Measurements from ENCODE around the gene PKP4. TPM values are rescaled to one million over a fixed set of nuclear protein-coding genes. Genes with fewer than 3 reads are reported as not detected.

PKP4 gene
- total RNA-seq, 1 donor from 2014 or later = 83.9 TPM

DNA sequence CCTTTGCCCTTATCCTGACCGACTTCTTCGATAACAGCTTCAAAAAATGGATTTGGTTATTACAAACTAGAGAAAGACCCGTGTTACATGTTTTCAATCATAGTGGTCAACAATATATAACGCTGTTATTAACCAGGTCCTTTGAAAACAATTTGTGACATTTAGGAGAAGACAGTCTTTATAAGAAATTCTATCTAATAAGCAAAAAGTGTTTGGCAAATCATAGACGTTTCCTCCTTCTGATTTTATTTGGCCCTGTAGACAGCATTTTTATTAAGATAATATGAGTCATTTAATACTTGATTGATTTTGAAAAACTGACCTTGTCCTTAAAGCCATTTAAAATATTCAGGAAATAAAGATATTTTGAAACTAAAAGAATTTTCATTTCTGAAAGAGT lies 177.9 kb downstream of the PKP4 start:
- no peaks in the 10 kb centered on the region for H3K9me3 Mint-ChIP-seq
- TF ChIP-seq, protein P1, sequence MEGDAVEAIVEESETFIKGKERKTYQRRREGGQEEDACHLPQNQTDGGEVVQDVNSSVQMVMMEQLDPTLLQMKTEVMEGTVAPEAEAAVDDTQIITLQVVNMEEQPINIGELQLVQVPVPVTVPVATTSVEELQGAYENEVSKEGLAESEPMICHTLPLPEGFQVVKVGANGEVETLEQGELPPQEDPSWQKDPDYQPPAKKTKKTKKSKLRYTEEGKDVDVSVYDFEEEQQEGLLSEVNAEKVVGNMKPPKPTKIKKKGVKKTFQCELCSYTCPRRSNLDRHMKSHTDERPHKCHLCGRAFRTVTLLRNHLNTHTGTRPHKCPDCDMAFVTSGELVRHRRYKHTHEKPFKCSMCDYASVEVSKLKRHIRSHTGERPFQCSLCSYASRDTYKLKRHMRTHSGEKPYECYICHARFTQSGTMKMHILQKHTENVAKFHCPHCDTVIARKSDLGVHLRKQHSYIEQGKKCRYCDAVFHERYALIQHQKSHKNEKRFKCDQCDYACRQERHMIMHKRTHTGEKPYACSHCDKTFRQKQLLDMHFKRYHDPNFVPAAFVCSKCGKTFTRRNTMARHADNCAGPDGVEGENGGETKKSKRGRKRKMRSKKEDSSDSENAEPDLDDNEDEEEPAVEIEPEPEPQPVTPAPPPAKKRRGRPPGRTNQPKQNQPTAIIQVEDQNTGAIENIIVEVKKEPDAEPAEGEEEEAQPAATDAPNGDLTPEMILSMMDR (IDR thresholded peaks at IDR 0.05) = no peak
- TF ChIP-seq EZH2phosphoT487 (IDR thresholded peaks at IDR 0.05) (no peak), EZH2 (IDR thresholded peaks at IDR 0.05) (no peak)
- no peaks in the 10 kb centered on the region for H4K20me1 ChIP-seq (ENCODE audit: low read depth)
- H3K4me3 Mint-ChIP-seq = no peak overlapping the region
- no peak for DNase-seq (ENCODE audit: low spot score)
- H3F3A ChIP-seq (ENCODE audit: low read depth) = no peaks in the 10 kb centered on the region
- H3K4me2 ChIP-seq = no peak overlapping the region
- no peak overlapping the region for H3K4me3 ChIP-seq
- no peaks in the 10 kb centered on the region for H3K4me1 Mint-ChIP-seq
- peaks cover 38% of the 10 kb centered on the region for H3K36me3 Mint-ChIP-seq
- no peaks in the 10 kb centered on the region for H3K79me2 ChIP-seq (ENCODE audit: low read depth)
- H3K27ac ChIP-seq = no peak overlapping the region
- no peaks in the 10 kb centered on the region for H3K27me3 Mint-ChIP-seq (ENCODE audit: insufficient read depth, low read depth)
- no peak overlapping the region for H2AFZ ChIP-seq (replicated peaks)
- H3K9me3 ChIP-seq (ENCODE audit: low read depth) = no peaks in the 10 kb centered on the region
- no peaks in the 10 kb centered on the region for H3K4me1 ChIP-seq
- no peaks in the 10 kb centered on the region for H3K27me3 ChIP-seq
- H3K27ac Mint-ChIP-seq = no peak overlapping the region
- peaks cover 8% of the 10 kb centered on the region for H3K36me3 ChIP-seq
- no peak overlapping the region for H3K9ac ChIP-seq

DNA sequence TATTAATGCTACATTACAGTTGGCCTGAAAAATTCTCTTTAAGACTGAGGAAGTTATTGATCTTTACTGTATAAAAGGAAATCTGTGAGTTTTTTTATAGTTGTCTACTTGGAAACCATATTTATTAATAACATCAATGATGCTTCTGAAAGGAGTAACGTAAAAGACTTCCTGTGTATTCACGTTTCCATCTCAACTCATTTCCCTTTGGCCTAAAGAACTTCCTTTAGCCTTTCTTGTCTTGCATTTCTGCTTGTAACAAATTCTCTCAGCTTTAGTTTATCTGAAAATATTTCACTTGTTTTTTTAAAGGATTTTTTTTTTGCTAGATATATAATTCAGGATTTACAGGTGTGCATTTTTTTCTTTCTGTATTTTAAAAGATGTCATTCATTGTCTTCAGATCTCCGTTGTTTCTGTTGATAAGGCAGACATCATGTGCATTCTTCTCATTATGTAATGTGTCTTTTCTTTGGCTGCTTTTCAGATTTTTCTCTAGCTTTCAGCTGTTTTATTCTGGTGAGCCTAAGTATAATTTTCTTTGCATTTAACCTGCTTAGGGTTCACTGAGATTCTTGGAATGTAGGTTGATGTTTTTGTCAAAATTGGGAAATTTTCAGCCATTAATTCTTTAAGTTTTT lies 179.3 kb downstream of the PKP4 start:
- no peak overlapping the region for H3K4me3 Mint-ChIP-seq
- DNase-seq (ENCODE audit: low spot score) = no peak
- Histone ChIP-seq H3F3A (ENCODE audit: low read depth) (no peaks in the 10 kb centered on the region), H3K4me3 (no peak overlapping the region), H3K79me2 (ENCODE audit: low read depth) (no peaks in the 10 kb centered on the region), H2AFZ (replicated peaks) (no peak overlapping the region), H3K9me3 (ENCODE audit: low read depth) (no peaks in the 10 kb centered on the region), H3K27me3 (no peaks in the 10 kb centered on the region), H3K9ac (no peak overlapping the region), H3K27ac (no peak overlapping the region), H3K4me1 (no peaks in the 10 kb centered on the region), H4K20me1 (ENCODE audit: low read depth) (no peaks in the 10 kb centered on the region), H3K36me3 (peaks cover 8% of the 10 kb centered on the region), H3K4me2 (no peak overlapping the region)
- H3K27me3 Mint-ChIP-seq (ENCODE audit: insufficient read depth, low read depth) = no peaks in the 10 kb centered on the region
- H3K4me1 Mint-ChIP-seq = no peaks in the 10 kb centered on the region
- H3K27ac Mint-ChIP-seq = no peak overlapping the region
- TF ChIP-seq EZH2 (IDR thresholded peaks at IDR 0.05) (no peak), EZH2phosphoT487 (IDR thresholded peaks at IDR 0.05) (no peak)
- TF ChIP-seq, protein P1 (IDR thresholded peaks at IDR 0.05) = no peak
- H3K9me3 Mint-ChIP-seq = no peaks in the 10 kb centered on the region
- H3K36me3 Mint-ChIP-seq = peaks cover 41% of the 10 kb centered on the region

DNA sequence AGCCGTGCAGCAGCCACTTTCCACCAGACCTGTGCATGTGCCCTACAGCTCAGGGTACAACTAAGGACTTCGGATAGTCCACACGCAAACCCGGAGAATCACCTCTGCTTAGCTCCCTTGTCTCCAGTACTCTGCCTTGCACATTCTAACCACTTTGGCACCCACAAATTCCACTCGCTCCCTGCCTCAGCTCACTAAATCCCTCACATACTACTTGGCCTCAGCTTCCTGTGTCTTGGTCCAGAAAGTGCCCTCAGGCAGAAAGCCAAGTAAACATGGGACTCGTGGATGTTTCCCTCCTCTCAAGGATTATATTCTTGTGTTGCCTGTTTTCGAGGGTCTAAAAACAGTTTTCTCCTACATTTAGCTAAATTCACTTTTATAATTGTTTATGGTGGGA lies 180.6 kb downstream of the PKP4 start:
- no peaks in the 10 kb centered on the region for H3K79me2 ChIP-seq (ENCODE audit: low read depth)
- H3K36me3 Mint-ChIP-seq = peaks cover 40% of the 10 kb centered on the region
- DNase-seq (ENCODE audit: low spot score) = no peak
- H3K4me2 ChIP-seq = no peak overlapping the region
- H3F3A ChIP-seq (ENCODE audit: low read depth) = no peaks in the 10 kb centered on the region
- H3K9me3 Mint-ChIP-seq = no peaks in the 10 kb centered on the region
- H3K4me3 ChIP-seq = no peak overlapping the region
- TF ChIP-seq EZH2phosphoT487 (IDR thresholded peaks at IDR 0.05) = no peak
- TF ChIP-seq EZH2 (IDR thresholded peaks at IDR 0.05) = no peak
- TF ChIP-seq, protein P1 (IDR thresholded peaks at IDR 0.05) = no peak
- H3K27ac Mint-ChIP-seq = peak overlapping the region; percentile 70
- peaks cover 8% of the 10 kb centered on the region for H3K36me3 ChIP-seq
- no peak overlapping the region for H2AFZ ChIP-seq (replicated peaks)
- H3K4me3 Mint-ChIP-seq = no peak overlapping the region
- H3K9me3 ChIP-seq (ENCODE audit: low read depth) = no peaks in the 10 kb centered on the region
- H3K4me1 Mint-ChIP-seq = no peaks in the 10 kb centered on the region
- H3K4me1 ChIP-seq = no peaks in the 10 kb centered on the region
- H4K20me1 ChIP-seq (ENCODE audit: low read depth) = no peaks in the 10 kb centered on the region
- no peaks in the 10 kb centered on the region for H3K27me3 Mint-ChIP-seq (ENCODE audit: insufficient read depth, low read depth)
- no peak overlapping the region for H3K27ac ChIP-seq
- no peaks in the 10 kb centered on the region for H3K27me3 ChIP-seq
- no peak overlapping the region for H3K9ac ChIP-seq
